ENCODE results near the gene THAP2. TPM values are rescaled to one million over a fixed set of nuclear protein-coding genes. Genes with fewer than 3 reads are reported as not detected.

Gene THAP2
- total RNA-seq, 1 experiment from 2014 or later = 7.2 TPM

DNA sequence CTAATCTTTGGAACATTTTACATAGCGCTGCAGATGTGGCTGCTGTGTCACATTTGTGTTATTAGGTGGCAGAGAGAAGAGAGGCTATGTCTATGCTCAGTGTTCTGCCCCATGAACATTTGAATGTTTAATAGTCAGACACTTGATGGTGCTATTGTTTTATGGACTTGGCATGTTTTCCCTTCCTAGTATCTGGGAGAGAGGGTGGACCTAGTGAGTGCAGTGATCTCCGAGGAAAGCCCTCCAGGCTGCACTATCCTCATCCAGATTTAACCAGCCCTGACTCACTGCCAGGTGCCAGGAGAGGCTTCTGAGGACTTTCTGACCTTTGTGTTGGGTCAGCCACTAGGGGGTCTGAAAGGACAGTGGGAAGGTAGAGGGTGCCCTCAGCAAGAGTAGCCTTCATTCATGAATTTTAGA, 24.8 kb upstream of the THAP2 start:
- H3K36me3 ChIP-seq (ENCODE audit: insufficient read depth, low read length) = peaks cover 72% of the 10 kb centered on the region; the same call in 1 of the 2 replicates
- H4K20me1 ChIP-seq (ENCODE audit: insufficient read depth, low read depth, low read length) = no peaks in the 10 kb centered on the region
- H3K27me3 ChIP-seq (ENCODE audit: low read length) = no peaks in the 10 kb centered on the region
- H3K4me3 ChIP-seq (ENCODE audit: low read length) = no peak overlapping the region
- DNase-seq = peak; percentile 49
- H2AFZ ChIP-seq (ENCODE audit: low read length) = no peak overlapping the region
- peaks cover 8% of the 10 kb centered on the region; the same call in 1 of the 2 replicates for H3K4me1 ChIP-seq (ENCODE audit: low read length)
- H3K27ac ChIP-seq (ENCODE audit: low read length) = no peak overlapping the region
- no peaks in the 10 kb centered on the region for H3K9me3 ChIP-seq (ENCODE audit: low read length)
- H3K9ac ChIP-seq (ENCODE audit: low read length) = no peak overlapping the region
- no peak overlapping the region for H3K4me2 ChIP-seq (ENCODE audit: low read depth, low read length, poor library complexity, severe bottlenecking)
- H3K79me2 ChIP-seq (ENCODE audit: low read length) = peaks cover 39% of the 10 kb centered on the region
- H3K9me2 ChIP-seq (replicated peaks; ENCODE audit: insufficient read depth, low read length) = no peaks in the 10 kb centered on the region

- no peaks in the 10 kb centered on the region for H3K9me3 ChIP-seq (ENCODE audit: low read length)
- no peaks in the 10 kb centered on the region for H4K20me1 ChIP-seq (ENCODE audit: insufficient read depth, low read depth, low read length)
- no peaks in the 10 kb centered on the region for H3K27me3 ChIP-seq (ENCODE audit: low read length)
- no peak for DNase-seq
- H3K9ac ChIP-seq (ENCODE audit: low read length) = no peak overlapping the region
- peaks cover 43% of the 10 kb centered on the region for H3K79me2 ChIP-seq (ENCODE audit: low read length)
- no peak overlapping the region for H3K4me3 ChIP-seq (ENCODE audit: low read length)
- no peak overlapping the region for H2AFZ ChIP-seq (ENCODE audit: low read length)
- H3K9me2 ChIP-seq (replicated peaks; ENCODE audit: insufficient read depth, low read length) = no peaks in the 10 kb centered on the region
- H3K36me3 ChIP-seq (ENCODE audit: insufficient read depth, low read length) = peaks cover 72% of the 10 kb centered on the region; the same call in 1 of the 2 replicates
- H3K4me1 ChIP-seq (ENCODE audit: low read length) = peaks cover 8% of the 10 kb centered on the region; the same call in 1 of the 2 replicates
- no peak overlapping the region for H3K4me2 ChIP-seq (ENCODE audit: low read depth, low read length, poor library complexity, severe bottlenecking)
- no peak overlapping the region for H3K27ac ChIP-seq (ENCODE audit: low read length)
These were observed 23.8 kb upstream of the THAP2 start for GRCh38 chr12:71640316-71640715.

GRCh38 chr12:71641390-71641789, 22.7 kb upstream of the THAP2 start:
- Histone ChIP-seq H2AFZ (ENCODE audit: low read length) (no peak overlapping the region), H3K4me3 (ENCODE audit: low read length) (no peak overlapping the region), H3K4me2 (ENCODE audit: low read depth, low read length, poor library complexity, severe bottlenecking) (no peak overlapping the region), H3K36me3 (ENCODE audit: insufficient read depth, low read length) (peaks cover 71% of the 10 kb centered on the region; the same call in 1 of the 2 replicates), H3K27ac (ENCODE audit: low read length) (no peak overlapping the region), H3K4me1 (ENCODE audit: low read length) (peaks cover 8% of the 10 kb centered on the region; the same call in 1 of the 2 replicates), H3K79me2 (ENCODE audit: low read length) (peaks cover 44% of the 10 kb centered on the region), H3K9me2 (replicated peaks; ENCODE audit: insufficient read depth, low read length) (no peaks in the 10 kb centered on the region), H4K20me1 (ENCODE audit: insufficient read depth, low read depth, low read length) (no peaks in the 10 kb centered on the region), H3K27me3 (ENCODE audit: low read length) (no peaks in the 10 kb centered on the region), H3K9me3 (ENCODE audit: low read length) (no peaks in the 10 kb centered on the region), H3K9ac (ENCODE audit: low read length) (no peak overlapping the region)
- no peak for DNase-seq

DNA sequence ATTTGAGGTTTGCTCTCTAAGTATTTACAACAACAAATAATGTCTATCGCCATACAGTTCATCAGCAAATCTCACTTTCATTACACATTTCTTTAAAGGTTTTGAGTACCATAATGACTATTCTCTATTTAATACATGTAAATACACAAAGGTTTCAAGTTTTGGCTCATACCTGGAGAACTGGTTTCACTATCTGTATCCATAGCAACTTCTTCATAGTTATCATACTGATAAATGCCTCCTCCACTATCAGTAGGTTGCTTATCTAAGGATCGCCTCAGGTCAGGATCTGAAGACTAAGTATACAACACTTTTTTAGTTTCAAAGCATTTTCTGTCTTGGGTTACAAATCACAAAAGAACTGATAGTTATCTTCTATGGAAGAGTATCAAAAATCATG, 21.8 kb upstream of the THAP2 start:
- peaks cover 6% of the 10 kb centered on the region; the same call in 1 of the 2 replicates for H3K4me1 ChIP-seq (ENCODE audit: low read length)
- H3K9me2 ChIP-seq (replicated peaks; ENCODE audit: insufficient read depth, low read length) = no peaks in the 10 kb centered on the region
- H3K79me2 ChIP-seq (ENCODE audit: low read length) = peaks cover 48% of the 10 kb centered on the region
- H4K20me1 ChIP-seq (ENCODE audit: insufficient read depth, low read depth, low read length) = no peaks in the 10 kb centered on the region
- no peak overlapping the region for H3K4me2 ChIP-seq (ENCODE audit: low read depth, low read length, poor library complexity, severe bottlenecking)
- no peak overlapping the region for H3K9ac ChIP-seq (ENCODE audit: low read length)
- DNase-seq = no peak
- H3K4me3 ChIP-seq (ENCODE audit: low read length) = no peak overlapping the region
- H3K27ac ChIP-seq (ENCODE audit: low read length) = no peak overlapping the region
- H3K36me3 ChIP-seq (ENCODE audit: insufficient read depth, low read length) = peaks cover 76% of the 10 kb centered on the region; the same call in 1 of the 2 replicates
- H3K27me3 ChIP-seq (ENCODE audit: low read length) = no peaks in the 10 kb centered on the region
- no peak overlapping the region for H2AFZ ChIP-seq (ENCODE audit: low read length)
- H3K9me3 ChIP-seq (ENCODE audit: low read length) = no peaks in the 10 kb centered on the region

GRCh38 chr12:71645268-71645667, 18.8 kb upstream of the THAP2 start:
- H3K4me3 ChIP-seq (ENCODE audit: low read length) = no peak overlapping the region
- H4K20me1 ChIP-seq (ENCODE audit: insufficient read depth, low read depth, low read length) = no peaks in the 10 kb centered on the region
- H3K36me3 ChIP-seq (ENCODE audit: insufficient read depth, low read length) = peaks cover 74% of the 10 kb centered on the region; the same call in 1 of the 2 replicates
- no peak for DNase-seq
- H3K9me2 ChIP-seq (replicated peaks; ENCODE audit: insufficient read depth, low read length) = no peaks in the 10 kb centered on the region
- no peak overlapping the region for H3K4me2 ChIP-seq (ENCODE audit: low read depth, low read length, poor library complexity, severe bottlenecking)
- H3K27ac ChIP-seq (ENCODE audit: low read length) = no peak overlapping the region
- no peaks in the 10 kb centered on the region for H3K9me3 ChIP-seq (ENCODE audit: low read length)
- H3K9ac ChIP-seq (ENCODE audit: low read length) = no peak overlapping the region
- H2AFZ ChIP-seq (ENCODE audit: low read length) = no peak overlapping the region
- no peaks in the 10 kb centered on the region for H3K4me1 ChIP-seq (ENCODE audit: low read length)
- H3K79me2 ChIP-seq (ENCODE audit: low read length) = peaks cover 68% of the 10 kb centered on the region
- no peaks in the 10 kb centered on the region for H3K27me3 ChIP-seq (ENCODE audit: low read length)

- Histone ChIP-seq H3K9me3 (ENCODE audit: low read length) (no peaks in the 10 kb centered on the region), H3K9ac (ENCODE audit: low read length) (no peak overlapping the region), H3K36me3 (ENCODE audit: insufficient read depth, low read length) (peaks cover 74% of the 10 kb centered on the region; the same call in 1 of the 2 replicates), H3K9me2 (replicated peaks; ENCODE audit: insufficient read depth, low read length) (no peaks in the 10 kb centered on the region), H3K4me2 (ENCODE audit: low read depth, low read length, poor library complexity, severe bottlenecking) (no peak overlapping the region), H4K20me1 (ENCODE audit: insufficient read depth, low read depth, low read length) (no peaks in the 10 kb centered on the region), H3K27ac (ENCODE audit: low read length) (no peak overlapping the region), H3K79me2 (ENCODE audit: low read length) (peaks cover 76% of the 10 kb centered on the region), H2AFZ (ENCODE audit: low read length) (no peak overlapping the region), H3K27me3 (ENCODE audit: low read length) (no peaks in the 10 kb centered on the region), H3K4me1 (ENCODE audit: low read length) (no peaks in the 10 kb centered on the region), H3K4me3 (ENCODE audit: low read length) (no peak overlapping the region)
- no peak for DNase-seq
These were observed 17.6 kb upstream of the THAP2 start for GRCh38 chr12:71646512-71646911.

- H4K20me1 ChIP-seq (ENCODE audit: insufficient read depth, low read depth, low read length) = no peaks in the 10 kb centered on the region
- H3K9me3 ChIP-seq (ENCODE audit: low read length) = no peaks in the 10 kb centered on the region
These were observed 15.6 kb upstream of the THAP2 start for GRCh38 chr12:71648537-71648936.

GRCh38 chr12:71649401-71649800, 14.7 kb upstream of the THAP2 start:
- no peak overlapping the region for H3K4me3 ChIP-seq (ENCODE audit: low read length)
- no peaks in the 10 kb centered on the region for H3K9me2 ChIP-seq (replicated peaks; ENCODE audit: insufficient read depth, low read length)
- no peaks in the 10 kb centered on the region for H4K20me1 ChIP-seq (ENCODE audit: insufficient read depth, low read depth, low read length)
- H3K4me2 ChIP-seq (ENCODE audit: low read depth, low read length, poor library complexity, severe bottlenecking) = no peak overlapping the region
- H3K36me3 ChIP-seq (ENCODE audit: insufficient read depth, low read length) = peaks cover 78% of the 10 kb centered on the region
- no peak for DNase-seq
- H3K27ac ChIP-seq (ENCODE audit: low read length) = no peak overlapping the region
- H3K9ac ChIP-seq (ENCODE audit: low read length) = no peak overlapping the region
- no peaks in the 10 kb centered on the region for H3K9me3 ChIP-seq (ENCODE audit: low read length)
- peaks cover 88% of the 10 kb centered on the region for H3K79me2 ChIP-seq (ENCODE audit: low read length)
- H3K4me1 ChIP-seq (ENCODE audit: low read length) = no peaks in the 10 kb centered on the region
- H2AFZ ChIP-seq (ENCODE audit: low read length) = no peak overlapping the region
- H3K27me3 ChIP-seq (ENCODE audit: low read length) = no peaks in the 10 kb centered on the region

More at GRCh38 chr12:71648537-71648936, 15.6 kb upstream of the THAP2 start:
- Histone ChIP-seq H3K4me1 (ENCODE audit: low read length) (no peaks in the 10 kb centered on the region), H3K79me2 (ENCODE audit: low read length) (peaks cover 88% of the 10 kb centered on the region), H3K36me3 (ENCODE audit: insufficient read depth, low read length) (peaks cover 78% of the 10 kb centered on the region), H3K27me3 (ENCODE audit: low read length) (no peaks in the 10 kb centered on the region), H3K9me2 (replicated peaks; ENCODE audit: insufficient read depth, low read length) (no peaks in the 10 kb centered on the region), H3K4me3 (ENCODE audit: low read length) (no peak overlapping the region), H2AFZ (ENCODE audit: low read length) (no peak overlapping the region), H3K4me2 (ENCODE audit: low read depth, low read length, poor library complexity, severe bottlenecking) (no peak overlapping the region), H3K27ac (ENCODE audit: low read length) (no peak overlapping the region), H3K9ac (ENCODE audit: low read length) (no peak overlapping the region)
- DNase-seq = no peak

All from Karpas-422 (cell line).